Heart left ventricle (tissue), 16 donors: ENCODE measurements around the gene C1orf105. TPM values are rescaled to one million over a fixed set of nuclear protein-coding genes. Genes with fewer than 3 reads are reported as not detected.
A peak's percentile ranks its signal among the peaks of the same experiment; 100 is the strongest.

ENCODE experiments used
- ATAC-seq, 4 donors: fragments of 200-7000 bp; cut with Tn5 transposase; one replicate each; pipeline ENCODE4 v1.9.1; 2020 to 2022; ENCODE audit warnings: moderate library complexity in 4 of 4, mild to moderate bottlenecking in 3 of 4, moderate number of reproducible peaks in 1 of 4
- DNase-seq, 5 donors: peaks; one replicate each; pipeline ENCODE4 v3.0.0-alpha.2; 2020
- H3K27ac ChIP-seq, 12 donors: fragments of 200-600 bp; sonication (generic) in 4 of 12; one replicate each; pipeline versions ENCODE4 v1.5.0 to v1.8.0; 2016 to 2022; ENCODE audit warnings: mild to moderate bottlenecking in 2 of 12
- H3K27me3 ChIP-seq, 9 donors: fragments of 200-600 bp; sonication (generic) in 2 of 9; one replicate each; pipeline versions ENCODE4 v1.5.1 to v1.8.0; 2016 to 2022; ENCODE audit warnings: mild to moderate bottlenecking in 3 of 9
- H3K36me3 ChIP-seq, 9 donors: fragments of 200-600 bp; sonication (generic) in 2 of 9; one replicate each; pipeline versions ENCODE4 v1.5.0 to v1.8.0; 2018 to 2022; ENCODE audit warnings: mild to moderate bottlenecking in 2 of 9
- H3K4me1 ChIP-seq, 12 donors: fragments of 200-600 bp; sonication (generic) in 4 of 12; one replicate each; pipeline versions ENCODE4 v1.5.0 to v1.8.0; 2016 to 2022; ENCODE audit warnings: mild to moderate bottlenecking in 3 of 12
- H3K4me3 ChIP-seq, 12 donors: fragments of 200-600 bp; sonication (generic) in 4 of 12; one replicate each; pipeline versions ENCODE4 v1.5.0 to v1.8.0; 2017 to 2022; ENCODE audit warnings: mild to moderate bottlenecking in 9 of 12, moderate library complexity in 4 of 12
- H3K9me3 ChIP-seq, 12 donors: fragments of 200-600 bp; sonication (generic) in 4 of 12; one replicate each; pipeline versions ENCODE4 v1.5.0 to v1.8.0; 2016 to 2022; ENCODE audit warnings: mild to moderate bottlenecking in 1 of 12
- POLR2A ChIP-seq, 2 donors: fragments of 450-650 bp; IDR thresholded peaks; one replicate each; pipeline ENCODE4 v1.6.1; 2017; ENCODE audit warnings: antibody characterized with exemption in 2 of 2, mild to moderate bottlenecking in 2 of 2, moderate library complexity in 2 of 2
- WGBS, 4 donors: extraction: QIAGEN DNeasy Blood & Tissue Kit in 2 of 4; methylation state at CpG; one replicate each; pipeline versions ENCODE4 v1.1.5 to v1.1.7; 2013 to 2018; 5-methylcytosine and 5-hydroxymethylcytosine counted together
- intact Hi-C, 10 donors: fragments of 100-400 bp; cut with DNase I; formaldehyde crosslinking; loops; one replicate each; pipeline versions ENCODE4 v1.11.1 to v1.14.2; 2022
- polyA plus RNA-seq, 2 donors: library from polyadenylated mRNA; stranded (reverse); fragments of 200-250 nt; gene quantifications; one replicate each; pipeline ENCODE4 v1.2.3, GENCODE V29; 2013
- total RNA-seq, 9 donors: library from RNA; depleted of rRNA in 2 of 9; stranded (reverse); fragments of >200 nt in 2 of 9; fragmentation: NEBNext Ultra II Directional in 3 of 9; extraction: Animal tissue kit (Norgen Biotek cat#: 25700) in 3 of 9; gene quantifications; one replicate each; pipeline versions ENCODE4 v1.1.0 to v1.2.4, GENCODE V29; 2016 to 2023
- TF ChIP-seq, protein P1 (sequence below), 12 donors: fragments of 200-600 bp; sonication (generic) in 4 of 12; IDR thresholded peaks; one replicate each; pipeline versions ENCODE4 v1.5.0 to v1.8.0; 2018 to 2022; ENCODE audit warnings: antibody characterized with exemption in 12 of 12, mild to moderate bottlenecking in 5 of 12
- donor health status: ischemic (EF 13 %, LVEDD 7.1; RV severe dilation, severe dysfunction).
- donor health status: healthy with polysubstance abuse.
- donor health status: DM: no; HTN: yes; CAD: no.
- donor health status: DM: no; HTN: no; CAD: no.
- donor health status: ischemic (EF 25% LVEDD 6.9; RV normal size, moderate dysfunction).
- donor health status: ischemic (EF 25% LVEDD 5.7; RV mildly dilated, moderate dysfunction).
- donor health status: healthy.
- donor health status: DM: yes; HTN: yes; CAD: no.
- donor health status: ischemic (EF 35%, LVEDD 5.7; RV mildly dilated, moderate dysfunction).
- donor health status: nonischemic (EF 11% LVEDD 7.7; RV severe dilation, severe dysfunction).
- donor health status: DM: yes; HTN: yes; CAD: no.
- donor health status: PGD.
- donor health status: ischemic (EF 29% LVEDD 5.4; RV normal size, mild dysfunction).
- donor health status: nonischemic (EF 23%, LVEDD 6.1; RV moderate dilation, normal function).

The C1orf105 gene
- total and polyA plus RNA-seq, 11 donors, result 1.2 to 39.8 (median 6.7) TPM

DNA sequence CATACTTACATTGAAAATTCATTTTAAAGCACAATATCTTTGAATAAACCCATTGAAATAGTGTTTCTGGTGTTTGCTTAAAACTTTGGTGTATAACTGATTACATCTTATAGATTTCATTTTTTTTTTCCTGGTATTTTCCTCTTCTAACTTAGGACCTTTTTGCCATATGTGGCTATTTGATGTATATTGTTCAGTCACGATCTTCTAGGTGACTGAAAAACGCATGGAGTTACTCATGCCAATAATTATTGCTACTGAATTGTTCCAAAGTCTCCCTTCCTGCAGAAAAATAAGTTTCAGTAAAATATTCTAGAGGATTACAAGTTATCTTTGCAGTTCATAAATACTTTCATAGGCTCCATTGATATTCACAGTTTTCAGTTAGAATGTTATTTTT lies 22.9 kb upstream of the C1orf105 start:
- 84 to 91% (median 87%) methylated on average over 2 of the region's 2 CpGs for WGBS, 4 donors
- H3K4me3 ChIP-seq, result no peak overlapping the region
- H3K9me3 ChIP-seq, result no peaks in the 10 kb centered on the region
- DNase-seq, result no peak
- peaks cover 0 to 64% (median 37%) of the 10 kb centered on the region in 12 donors for H3K4me1 ChIP-seq
- no peak for TF ChIP-seq POLR2A (IDR thresholded peaks at IDR 0.05)
- TF ChIP-seq, protein P1, sequence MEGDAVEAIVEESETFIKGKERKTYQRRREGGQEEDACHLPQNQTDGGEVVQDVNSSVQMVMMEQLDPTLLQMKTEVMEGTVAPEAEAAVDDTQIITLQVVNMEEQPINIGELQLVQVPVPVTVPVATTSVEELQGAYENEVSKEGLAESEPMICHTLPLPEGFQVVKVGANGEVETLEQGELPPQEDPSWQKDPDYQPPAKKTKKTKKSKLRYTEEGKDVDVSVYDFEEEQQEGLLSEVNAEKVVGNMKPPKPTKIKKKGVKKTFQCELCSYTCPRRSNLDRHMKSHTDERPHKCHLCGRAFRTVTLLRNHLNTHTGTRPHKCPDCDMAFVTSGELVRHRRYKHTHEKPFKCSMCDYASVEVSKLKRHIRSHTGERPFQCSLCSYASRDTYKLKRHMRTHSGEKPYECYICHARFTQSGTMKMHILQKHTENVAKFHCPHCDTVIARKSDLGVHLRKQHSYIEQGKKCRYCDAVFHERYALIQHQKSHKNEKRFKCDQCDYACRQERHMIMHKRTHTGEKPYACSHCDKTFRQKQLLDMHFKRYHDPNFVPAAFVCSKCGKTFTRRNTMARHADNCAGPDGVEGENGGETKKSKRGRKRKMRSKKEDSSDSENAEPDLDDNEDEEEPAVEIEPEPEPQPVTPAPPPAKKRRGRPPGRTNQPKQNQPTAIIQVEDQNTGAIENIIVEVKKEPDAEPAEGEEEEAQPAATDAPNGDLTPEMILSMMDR (IDR thresholded peaks at IDR 0.05), result no peak
- peak overlapping the region in 10 of 12 donors; percentile 19 to 78 (median 66) for H3K27ac ChIP-seq
- H3K36me3 ChIP-seq, result no peaks in the 10 kb centered on the region
- no peak for ATAC-seq
- no peaks in the 10 kb centered on the region for H3K27me3 ChIP-seq
- intact Hi-C loops, result loop anchor here in 8 of 10 donors (2.0 to 10.0 kb wide), 12 partner anchors 39 to 395 kb away; no protein-coding TSS in a partner anchor

- WGBS, 4 donors, result 20 to 52% (median 35%) methylated on average over 2 of the region's 2 CpGs
- intact Hi-C loops, result loop anchor here in 8 of 10 donors (2.0 to 10.0 kb wide), 12 partner anchors 39 to 395 kb away; no protein-coding TSS in a partner anchor
- Histone ChIP-seq H3K36me3 (no peaks in the 10 kb centered on the region), H3K9me3 (no peaks in the 10 kb centered on the region), H3K4me1 (peaks cover 0 to 60% (median 35%) of the 10 kb centered on the region in 12 donors), H3K4me3 (no peak overlapping the region), H3K27ac (peak overlapping the region in 11 of 12 donors; percentile 19 to 78 (median 68)), H3K27me3 (no peaks in the 10 kb centered on the region)
- TF ChIP-seq, protein P1 (IDR thresholded peaks at IDR 0.05), result no peak
- TF ChIP-seq POLR2A (IDR thresholded peaks at IDR 0.05), result no peak
- peak; percentile 68 to 81 (median 79) for ATAC-seq
- DNase-seq, result peak in 2 of 5 donors; percentile 45 to 46
Measured at GRCh38 chr1:172398193-172398592, 22.3 kb upstream of the C1orf105 start.

DNA sequence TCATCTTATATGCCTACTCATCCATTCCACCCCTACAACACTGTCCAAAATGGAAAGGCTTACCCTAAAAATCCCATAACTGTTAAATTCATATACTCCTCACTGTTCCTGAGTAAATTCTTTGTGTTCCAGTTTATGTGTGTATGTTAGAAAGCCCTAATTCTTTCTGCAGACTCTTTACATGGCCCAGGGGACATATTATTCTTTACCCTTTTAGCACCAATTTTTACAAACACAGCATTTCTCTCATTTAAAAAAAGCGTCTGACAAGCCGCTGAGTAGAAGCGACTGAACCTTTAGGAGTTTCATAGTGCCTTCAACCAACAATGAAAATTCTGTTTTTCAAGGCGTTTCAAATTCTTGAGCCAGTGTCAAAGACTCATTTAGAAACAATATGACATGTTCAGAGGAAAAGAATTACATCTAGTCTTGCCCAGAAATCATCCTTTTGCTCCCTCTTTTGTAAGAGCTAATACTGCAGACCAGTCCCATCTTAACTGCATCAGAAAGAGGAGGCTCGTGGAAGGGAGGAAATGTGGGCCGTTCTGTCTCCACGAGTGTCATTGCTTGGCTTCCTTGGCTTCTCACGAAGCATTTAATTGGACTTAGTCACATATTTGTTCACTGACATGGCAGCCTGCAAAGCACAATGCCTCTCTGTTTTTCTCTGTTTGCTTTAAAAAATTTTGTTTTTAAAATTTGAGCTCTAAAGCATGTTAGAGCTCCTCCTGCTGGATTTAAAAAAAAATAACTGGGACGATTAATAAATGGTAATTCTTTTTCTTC lies 21.3 kb upstream of the C1orf105 start:
- Histone ChIP-seq H3K4me3 (peak overlapping the region in 6 of 12 donors; percentile 8 to 22 (median 14)), H3K36me3 (no peaks in the 10 kb centered on the region), H3K27ac (peak overlapping the region in 11 of 12 donors; percentile 19 to 78 (median 68)), H3K4me1 (peaks cover 0 to 57% (median 30%) of the 10 kb centered on the region in 12 donors), H3K27me3 (no peaks in the 10 kb centered on the region), H3K9me3 (no peaks in the 10 kb centered on the region)
- TF ChIP-seq, protein P1 (IDR thresholded peaks at IDR 0.05), result peak; percentile 50 to 82 (median 67)
- no peak for TF ChIP-seq POLR2A (IDR thresholded peaks at IDR 0.05)
- intact Hi-C loops, result loop anchor here in 8 of 10 donors (1.0 to 10.0 kb wide), 13 partner anchors 40 to 396 kb away; no protein-coding TSS in a partner anchor
- DNase-seq (peak in 4 of 5 donors; percentile 41 to 66 (median 54)), ATAC-seq (peak; percentile 70 to 90 (median 86))
- WGBS, 4 donors, result 40 to 50% (median 45%) methylated on average over 9 of the region's 9 CpGs
